ENCODE results near the gene SFT2D3. TPM values are rescaled to one million over a fixed set of nuclear protein-coding genes. Genes with fewer than 3 reads are reported as not detected.
A peak's percentile ranks its signal among the peaks of the same experiment; 100 is the strongest.

Gene SFT2D3
- total RNA-seq, 2 donors from 2014 or later, result 5.9 to 6.0 TPM

- Mint-ChIP-seq H3K4me1 (peaks cover 23% of the 10 kb centered on the region), H3K4me3 (peak overlapping the region; percentile 93), H3K27me3 (peaks cover 10% of the 10 kb centered on the region), H3K36me3 (ENCODE audit: low read depth) (peaks cover 8% of the 10 kb centered on the region), H3K27ac (peak overlapping the region; percentile 91)
- H3K9me3 ChIP-seq (ENCODE audit: control insufficient read depth, low read length, poor library complexity, severe bottlenecking), result no peaks in the 10 kb centered on the region
- no peak for ATAC-seq
- no peak for DNase-seq
These were observed 637 bp upstream of the SFT2D3 start for GRCh38 chr2:127700527-127701192.

GRCh38 chr2:127701651-127702394 is 526 bp downstream of the SFT2D3 start:
- peaks cover 5% of the 10 kb centered on the region for H3K27me3 Mint-ChIP-seq
- H3K4me3 Mint-ChIP-seq, result peak overlapping the region; percentile 93
- peak overlapping the region; percentile 93 for H3K27ac Mint-ChIP-seq
- peak; percentile 83 for ATAC-seq
- no peaks in the 10 kb centered on the region for H3K9me3 ChIP-seq (ENCODE audit: control insufficient read depth, low read length, poor library complexity, severe bottlenecking)
- peak; percentile 71 to 72 (median 72) for DNase-seq
- H3K36me3 Mint-ChIP-seq (ENCODE audit: low read depth), result peaks cover 8% of the 10 kb centered on the region
- peaks cover 28% of the 10 kb centered on the region for H3K4me1 Mint-ChIP-seq

DNA sequence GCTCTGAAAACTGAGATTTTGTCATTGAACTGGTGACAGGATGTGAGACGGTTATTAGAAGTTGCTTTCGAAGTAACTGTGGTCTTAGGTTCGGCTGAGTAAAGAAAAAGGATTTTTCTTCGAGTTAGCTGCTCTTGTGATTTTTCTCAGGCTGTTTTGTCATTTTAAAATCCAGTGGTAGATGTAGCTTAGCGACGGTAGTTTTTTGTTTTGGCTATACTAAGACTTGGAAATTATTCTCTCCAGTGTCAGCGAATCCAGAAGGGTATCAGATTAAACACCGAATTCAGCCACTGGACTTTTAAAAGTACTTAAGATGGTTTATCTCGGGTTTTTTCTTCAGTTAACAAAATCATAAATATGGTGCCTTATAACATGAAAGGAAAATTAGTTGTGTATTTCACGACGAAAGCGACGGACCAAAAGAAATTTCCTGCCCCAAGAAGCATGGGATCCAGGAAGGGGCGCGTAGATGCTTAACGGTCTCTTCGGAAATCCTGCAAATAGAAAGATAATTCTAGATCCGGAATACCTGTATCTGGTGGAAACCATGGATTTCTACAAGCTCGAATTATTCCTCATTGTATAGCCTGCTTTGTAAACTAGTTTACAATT is 1.2 kb downstream of the SFT2D3 start:
- Mint-ChIP-seq H3K4me3 (peak overlapping the region; percentile 92), H3K4me1 (peaks cover 28% of the 10 kb centered on the region), H3K36me3 (ENCODE audit: low read depth) (peaks cover 8% of the 10 kb centered on the region), H3K27me3 (no peaks in the 10 kb centered on the region), H3K27ac (peak overlapping the region; percentile 93)
- ATAC-seq (no peak), DNase-seq (no peak)
- no peaks in the 10 kb centered on the region for H3K9me3 ChIP-seq (ENCODE audit: control insufficient read depth, low read length, poor library complexity, severe bottlenecking)

DNA sequence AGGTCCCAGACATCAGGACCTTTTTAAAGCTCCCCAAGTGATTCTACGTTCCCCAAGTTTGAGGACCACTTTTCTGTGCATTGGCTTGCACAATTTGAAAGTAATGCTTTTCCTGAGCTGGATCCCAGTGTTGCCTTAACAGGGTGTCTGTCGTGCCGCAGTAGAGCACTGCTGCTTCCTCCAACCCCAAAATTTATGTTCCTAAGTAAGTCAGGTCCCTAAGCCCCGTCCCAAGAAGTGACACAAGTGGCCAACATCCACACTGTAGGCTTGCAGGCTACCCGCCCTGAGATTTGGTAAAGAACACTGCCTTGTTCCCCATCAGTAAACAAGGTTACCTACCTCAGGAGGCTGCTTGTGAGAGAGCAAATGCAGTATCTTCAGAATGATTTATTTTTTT is 2.0 kb downstream of the SFT2D3 start:
- Mint-ChIP-seq H3K4me1 (peaks cover 30% of the 10 kb centered on the region), H3K4me3 (no peak overlapping the region), H3K27me3 (no peaks in the 10 kb centered on the region), H3K36me3 (ENCODE audit: low read depth) (peaks cover 7% of the 10 kb centered on the region), H3K27ac (peak overlapping the region; percentile 93)
- no peaks in the 10 kb centered on the region for H3K9me3 ChIP-seq (ENCODE audit: control insufficient read depth, low read length, poor library complexity, severe bottlenecking)
- DNase-seq (no peak), ATAC-seq (no peak)

DNA sequence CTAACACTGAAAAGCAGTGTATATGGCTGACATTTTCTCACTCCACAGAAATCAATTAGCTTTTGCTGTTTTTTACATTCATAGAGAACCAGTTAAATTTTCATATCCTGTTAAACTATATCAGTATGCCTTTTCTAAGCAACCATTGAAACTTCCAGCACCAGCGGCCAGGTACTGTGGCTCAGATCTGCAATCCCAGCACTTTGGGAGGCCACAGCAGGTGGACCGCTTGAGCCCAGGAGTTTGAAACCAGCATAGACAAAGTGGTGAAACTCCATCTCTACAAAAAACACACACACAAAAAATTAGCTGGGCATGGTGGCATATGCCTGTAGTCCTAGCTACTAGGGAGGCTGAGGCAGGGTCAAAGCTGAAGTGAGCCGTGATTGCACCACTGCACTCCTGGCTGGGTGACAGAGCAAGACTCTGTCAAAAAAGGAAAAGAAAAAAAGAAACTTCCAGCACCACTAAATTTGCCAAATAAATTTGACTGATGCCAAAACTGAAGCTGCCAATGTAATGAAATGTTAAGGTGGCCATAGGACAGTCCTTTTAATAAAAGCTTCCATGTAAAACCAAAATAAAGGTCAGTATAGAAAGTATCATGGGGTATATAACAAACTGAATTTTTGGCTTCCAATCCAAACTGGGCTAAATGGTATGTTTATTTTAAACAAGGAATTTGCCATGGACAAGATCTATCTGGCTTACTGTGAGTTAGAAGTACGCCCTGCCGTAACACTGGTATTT is 3.5 kb downstream of the SFT2D3 start:
- Mint-ChIP-seq H3K27ac (peak overlapping the region; percentile 86), H3K4me1 (peaks cover 30% of the 10 kb centered on the region), H3K36me3 (ENCODE audit: low read depth) (no peaks in the 10 kb centered on the region), H3K27me3 (no peaks in the 10 kb centered on the region), H3K4me3 (peak overlapping the region; percentile 36)
- DNase-seq, result no peak
- H3K9me3 ChIP-seq (ENCODE audit: control insufficient read depth, low read length, poor library complexity, severe bottlenecking), result no peaks in the 10 kb centered on the region
- no peak for ATAC-seq

GRCh38 chr2:127705391-127706065 is 4.2 kb downstream of the SFT2D3 start:
- peaks cover 25% of the 10 kb centered on the region for H3K4me1 Mint-ChIP-seq
- H3K4me3 Mint-ChIP-seq, result peak overlapping the region; percentile 36
- no peaks in the 10 kb centered on the region for H3K27me3 Mint-ChIP-seq
- DNase-seq (no peak), ATAC-seq (no peak)
- H3K36me3 Mint-ChIP-seq (ENCODE audit: low read depth), result no peaks in the 10 kb centered on the region
- no peaks in the 10 kb centered on the region for H3K9me3 ChIP-seq (ENCODE audit: control insufficient read depth, low read length, poor library complexity, severe bottlenecking)
- peak overlapping the region; percentile 86 for H3K27ac Mint-ChIP-seq

- no peaks in the 10 kb centered on the region for H3K9me3 ChIP-seq (ENCODE audit: control insufficient read depth, low read length, poor library complexity, severe bottlenecking)
- DNase-seq, result no peak
- Mint-ChIP-seq H3K4me1 (peaks cover 24% of the 10 kb centered on the region), H3K36me3 (ENCODE audit: low read depth) (peaks cover 3% of the 10 kb centered on the region), H3K27me3 (no peaks in the 10 kb centered on the region), H3K27ac (peak overlapping the region; percentile 75), H3K4me3 (no peak overlapping the region)
- no peak for ATAC-seq
These were observed 5.1 kb downstream of the SFT2D3 start for GRCh38 chr2:127706215-127706990.

DNA sequence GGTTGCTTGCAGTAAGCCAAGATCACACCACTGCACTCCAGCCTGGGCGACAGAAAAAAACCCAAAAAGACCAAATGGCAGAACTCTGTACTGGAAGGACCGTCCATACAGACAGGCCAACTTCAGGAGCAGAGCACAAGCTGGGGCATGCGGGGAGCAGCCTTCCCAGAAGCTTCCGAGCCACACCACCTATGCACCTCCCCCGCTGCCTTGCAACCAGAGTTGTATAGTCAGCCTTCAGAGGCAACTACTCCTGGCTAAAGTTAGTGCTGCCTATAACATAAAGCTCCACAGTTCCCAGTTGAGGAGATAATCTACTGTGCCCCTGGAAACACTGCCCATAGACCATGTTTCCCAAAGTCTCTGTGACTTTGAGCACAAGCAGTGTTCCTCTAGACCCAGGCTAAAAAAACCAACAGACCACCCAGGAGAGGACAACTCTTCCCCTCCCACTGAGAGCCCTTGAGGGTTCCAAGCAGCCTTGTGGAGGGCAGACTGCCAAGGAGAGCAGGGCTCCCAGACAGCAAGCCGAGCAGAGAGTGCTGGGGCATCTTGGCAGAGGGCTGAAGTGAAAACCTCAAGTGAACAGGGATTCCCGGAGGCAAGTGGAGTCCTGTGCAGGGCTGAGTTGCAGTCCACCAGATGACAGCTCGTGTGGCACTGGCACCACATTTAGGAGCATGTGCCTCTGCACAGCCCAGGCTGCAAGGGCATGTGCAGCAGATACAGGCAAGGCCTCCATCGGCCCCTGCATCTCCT is 6.8 kb downstream of the SFT2D3 start:
- Mint-ChIP-seq H3K27ac (no peak overlapping the region), H3K4me3 (no peak overlapping the region), H3K4me1 (peaks cover 16% of the 10 kb centered on the region), H3K36me3 (ENCODE audit: low read depth) (peaks cover 3% of the 10 kb centered on the region), H3K27me3 (no peaks in the 10 kb centered on the region)
- no peaks in the 10 kb centered on the region for H3K9me3 ChIP-seq (ENCODE audit: control insufficient read depth, low read length, poor library complexity, severe bottlenecking)
- DNase-seq (no peak), ATAC-seq (no peak)

DNA sequence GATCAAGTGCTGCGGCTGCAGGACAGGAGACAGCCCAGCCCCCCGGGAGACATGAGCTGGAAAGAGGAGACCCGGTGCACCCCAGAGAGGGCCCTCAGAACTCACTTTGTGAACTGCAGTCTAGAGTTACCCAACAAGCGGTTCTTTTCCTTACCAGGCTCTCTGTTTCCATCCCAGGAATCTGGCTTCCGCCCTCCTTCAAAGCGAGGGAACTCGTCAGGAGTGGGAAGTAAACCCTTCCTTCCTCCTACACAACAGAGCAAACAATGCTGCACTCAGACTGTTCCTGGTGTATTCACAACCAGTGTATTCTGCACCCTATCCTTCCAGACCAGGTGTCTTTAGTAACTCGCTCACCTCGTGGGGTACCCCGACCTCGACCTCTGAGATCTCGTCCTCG is 8.0 kb downstream of the SFT2D3 start:
- Mint-ChIP-seq H3K4me3 (no peak overlapping the region), H3K27ac (no peak overlapping the region), H3K36me3 (ENCODE audit: low read depth) (peaks cover 3% of the 10 kb centered on the region), H3K27me3 (no peaks in the 10 kb centered on the region), H3K4me1 (peaks cover 14% of the 10 kb centered on the region)
- no peak for DNase-seq
- no peaks in the 10 kb centered on the region for H3K9me3 ChIP-seq (ENCODE audit: control insufficient read depth, low read length, poor library complexity, severe bottlenecking)
- no peak for ATAC-seq

- H3K4me3 Mint-ChIP-seq, result no peak overlapping the region
- peak overlapping the region; percentile 39 for H3K27ac Mint-ChIP-seq
- ATAC-seq (no peak), DNase-seq (no peak)
- peaks cover 8% of the 10 kb centered on the region for H3K4me1 Mint-ChIP-seq
- no peaks in the 10 kb centered on the region for H3K27me3 Mint-ChIP-seq
- peaks cover 6% of the 10 kb centered on the region for H3K36me3 Mint-ChIP-seq (ENCODE audit: low read depth)
- H3K9me3 ChIP-seq (ENCODE audit: control insufficient read depth, low read length, poor library complexity, severe bottlenecking), result no peaks in the 10 kb centered on the region
These were observed 11.7 kb downstream of the SFT2D3 start for GRCh38 chr2:127712999-127713398.

- H3K27ac Mint-ChIP-seq, result no peak overlapping the region
- no peak for ATAC-seq
- H3K4me1 Mint-ChIP-seq, result peaks cover 8% of the 10 kb centered on the region
- peaks cover 6% of the 10 kb centered on the region for H3K36me3 Mint-ChIP-seq (ENCODE audit: low read depth)
- DNase-seq, result no peak
- H3K27me3 Mint-ChIP-seq, result no peaks in the 10 kb centered on the region
- H3K4me3 Mint-ChIP-seq, result no peak overlapping the region
- no peaks in the 10 kb centered on the region for H3K9me3 ChIP-seq (ENCODE audit: control insufficient read depth, low read length, poor library complexity, severe bottlenecking)
These were observed 12.3 kb downstream of the SFT2D3 start for GRCh38 chr2:127713562-127713961.
